Panc1 (cell line): ENCODE measurements around the gene SSH3. TPM values are rescaled to one million over a fixed set of nuclear protein-coding genes. Genes with fewer than 3 reads are reported as not detected.

Experiments
- ATAC-seq: fragments of 200-7000 bp; cut with Tn5 transposase; 2 replicates; pipeline ENCODE4 v1.9.1; 2020; ENCODE audit warnings: mild to moderate bottlenecking, moderate library complexity
- BruUV-seq: library from RNA; stranded (reverse); fragments of 400-500 nt; replicated peaks from 2 replicates; lab custom pipeline; 2021; lab: Mats Ljungman, UMichigan
- CTCF ChIA-PET: fragments of 300-600 bp; sonication (Branson Sonifier 250); formaldehyde crosslinking; loops from one replicate; lab custom pipeline; 2022; ENCODE audit warnings: antibody characterized with exemption; lab: Charles Lee
- POLR2A ChIA-PET: fragments of 300-600 bp; sonication (Branson Sonifier 250); formaldehyde crosslinking; loops from one replicate; lab custom pipeline; 2022; ENCODE audit warnings: antibody characterized with exemption; lab: Charles Lee
- DNase-seq: peaks from one replicate; pipeline ENCODE4 v3.0.0-alpha.2; 2010; ENCODE audit warnings: low read depth, low spot score
- H3K27ac ChIP-seq: 2 replicates; pipeline ENCODE4 v1.5.1; 2011; ENCODE audit warnings: mild to moderate bottlenecking, low read length, inconsistent platforms
- H3K27me3 ChIP-seq: fragments of 200-500 bp; sonication (Bioruptor generic); 2 replicates; pipeline ENCODE4 v1.6.0; 2014; ENCODE audit warnings: low read length, inconsistent platforms; ENCODE audit not compliant: control insufficient read depth, insufficient read depth
- H3K36me3 ChIP-seq: fragments of 200-500 bp; sonication (Bioruptor generic); 2 replicates; pipeline ENCODE4 v1.5.1; 2014; ENCODE audit warnings: inconsistent platforms, mild to moderate bottlenecking, low read length, moderate library complexity; ENCODE audit not compliant: control insufficient read depth, insufficient read depth
- H3K4me1 ChIP-seq: 2 replicates; pipeline ENCODE4 v1.5.1; 2011; ENCODE audit warnings: inconsistent platforms, mild to moderate bottlenecking, low read length, moderate library complexity; ENCODE audit not compliant: control insufficient read depth, insufficient read depth
- H3K4me3 ChIP-seq, 2 experiments: 2 replicates each; pipeline ENCODE4 v1.5.1; 2011 to 2012; ENCODE audit warnings: low read depth in 2 of 2, low read length in 2 of 2, mild to moderate bottlenecking in 2 of 2, inconsistent platforms in 1 of 2, moderate library complexity in 1 of 2
- H3K9me3 ChIP-seq: fragments of 200-500 bp; sonication (Bioruptor generic); 2 replicates; pipeline ENCODE4 v1.5.1; 2014; ENCODE audit warnings: low read depth, mild to moderate bottlenecking, inconsistent platforms, low read length, moderate library complexity; ENCODE audit not compliant: control insufficient read depth, insufficient read depth
- POLR2AphosphoS5 ChIP-seq: IDR thresholded peaks from 2 replicates; pipeline ENCODE4 v1.6.1; 2012; ENCODE audit warnings: mild to moderate bottlenecking, low read depth, low read length, moderate library complexity
- REST ChIP-seq, 2 experiments: IDR thresholded peaks; 2 replicates each; pipeline ENCODE4 v1.6.1; 2011 to 2012; ENCODE audit warnings: low read depth in 2 of 2, control low read depth in 1 of 2, low read length in 1 of 2, mild to moderate bottlenecking in 1 of 2, moderate library complexity in 1 of 2; ENCODE audit not compliant: insufficient read depth in 1 of 2
- SIN3A ChIP-seq: IDR thresholded peaks from 2 replicates; pipeline ENCODE4 v1.6.1; 2012; ENCODE audit warnings: low read depth, mild to moderate bottlenecking, low read length, moderate library complexity, borderline replicate concordance; ENCODE audit not compliant: insufficient read depth
- TCF7L2 ChIP-seq: IDR thresholded peaks from 2 replicates; pipeline ENCODE4 v1.6.1; 2011; ENCODE audit warnings: mild to moderate bottlenecking, low read depth, low read length, inconsistent platforms
- in situ Hi-C: cut with HindIII; loops from 2 replicates; pipeline ENCODE4 v1.10.0; 2016; ENCODE audit warnings: low sequenced_read_pairs, low pct_unique_long_range_greater_than_20kb
- intact Hi-C: fragments of 100-400 bp; cut with micrococcal nuclease; formaldehyde crosslinking; loops from one replicate; pipeline ENCODE4 v1.10.0; 2022; ENCODE audit not compliant: unreplicated experiment
- total RNA-seq: library from RNA; stranded (reverse); gene quantifications from one replicate; pipeline ENCODE4 v1.2.1, GENCODE V29; 2021; ENCODE audit not compliant: unreplicated experiment
- TF ChIP-seq, protein P1 (sequence below): fragments of 450-650 bp; IDR thresholded peaks from 2 replicates; pipeline ENCODE4 v1.5.1; 2017; ENCODE audit warnings: mild to moderate bottlenecking

The SSH3 gene
- total RNA-seq, 1 experiment from 2014 or later: 79.8 TPM

DNA sequence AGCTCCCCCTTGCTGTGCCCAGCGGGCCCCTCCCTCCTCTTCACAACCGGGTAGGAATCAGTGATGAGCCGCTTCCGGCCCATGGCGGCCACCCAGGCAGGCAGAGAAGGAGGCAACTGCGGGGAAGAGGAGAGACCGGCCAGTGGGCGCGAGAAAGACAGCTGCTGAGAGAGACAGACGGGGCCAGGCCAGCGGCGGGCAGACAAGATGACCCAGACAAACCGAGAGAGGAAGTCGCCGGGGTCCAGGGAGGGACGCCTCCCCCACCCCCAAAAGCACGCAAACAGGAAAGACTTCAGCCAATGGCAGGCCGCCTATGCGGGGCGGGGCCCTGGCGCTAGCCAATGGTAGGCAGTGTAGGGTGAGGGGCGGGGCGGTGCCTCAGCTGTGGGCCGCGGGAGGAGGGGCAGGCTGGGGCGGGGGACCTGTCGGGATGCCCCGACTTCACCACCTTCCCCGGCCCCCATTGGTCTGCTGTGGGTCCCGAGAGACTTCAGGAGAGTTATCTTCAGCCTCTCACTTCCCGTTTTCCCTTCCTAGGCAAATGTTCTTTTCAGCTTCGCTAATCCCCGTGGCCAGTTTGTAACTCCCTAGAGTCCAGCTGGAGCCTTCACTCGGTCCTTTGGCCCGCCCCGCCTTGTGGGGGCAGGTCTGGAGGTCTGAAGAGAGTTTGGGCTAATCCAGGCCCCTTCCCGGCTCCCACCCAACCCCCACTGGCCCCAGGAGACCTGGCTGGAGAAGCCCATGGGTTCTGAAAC lies 50.2 kb downstream of the SSH3 start, which contains the start of gene POLD4:
TSS of gene POLD4 (minus strand) at position 230 of the 758 bp plus-strand sequence. CDS start at position 83, 147 bp downstream.
- Histone ChIP-seq H3K36me3 (no peaks in the 10 kb centered on the region), H3K4me3 (peak within 1 kb of the TSS; percentile 67 to 74), H3K27me3 (no peaks in the 10 kb centered on the region), H3K27ac (peak within 1 kb of the TSS; percentile 94), H3K9me3 (no peaks in the 10 kb centered on the region), H3K4me1 (peaks cover 63% of the 10 kb centered on the region)
- peak; percentile 87 for ATAC-seq
- TF ChIP-seq, protein P1, sequence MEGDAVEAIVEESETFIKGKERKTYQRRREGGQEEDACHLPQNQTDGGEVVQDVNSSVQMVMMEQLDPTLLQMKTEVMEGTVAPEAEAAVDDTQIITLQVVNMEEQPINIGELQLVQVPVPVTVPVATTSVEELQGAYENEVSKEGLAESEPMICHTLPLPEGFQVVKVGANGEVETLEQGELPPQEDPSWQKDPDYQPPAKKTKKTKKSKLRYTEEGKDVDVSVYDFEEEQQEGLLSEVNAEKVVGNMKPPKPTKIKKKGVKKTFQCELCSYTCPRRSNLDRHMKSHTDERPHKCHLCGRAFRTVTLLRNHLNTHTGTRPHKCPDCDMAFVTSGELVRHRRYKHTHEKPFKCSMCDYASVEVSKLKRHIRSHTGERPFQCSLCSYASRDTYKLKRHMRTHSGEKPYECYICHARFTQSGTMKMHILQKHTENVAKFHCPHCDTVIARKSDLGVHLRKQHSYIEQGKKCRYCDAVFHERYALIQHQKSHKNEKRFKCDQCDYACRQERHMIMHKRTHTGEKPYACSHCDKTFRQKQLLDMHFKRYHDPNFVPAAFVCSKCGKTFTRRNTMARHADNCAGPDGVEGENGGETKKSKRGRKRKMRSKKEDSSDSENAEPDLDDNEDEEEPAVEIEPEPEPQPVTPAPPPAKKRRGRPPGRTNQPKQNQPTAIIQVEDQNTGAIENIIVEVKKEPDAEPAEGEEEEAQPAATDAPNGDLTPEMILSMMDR: no peak
- TF ChIP-seq POLR2AphosphoS5: peak; percentile 91
- peak; percentile 74; the same call in 1 of the 2 replicates for TF ChIP-seq SIN3A
- TF ChIP-seq TCF7L2: no peak
- TF ChIP-seq REST (IDR thresholded peaks at IDR 0.05; ENCODE audit: insufficient read depth in 1 of 2, low read depth in 2 of 2, low read length in 1 of 2): 0 out of 4 replicates have a peak, but pooled peaks of 1 of the 2 experiments have one; percentile 29
- in situ Hi-C loops: no loop called here
- no TSS peak for BruUV-seq
- intact Hi-C loops: no loop called here
- POLR2A ChIA-PET: interaction anchor here (0.5 to 2.3 kb wide), 6 partner anchors 21 to 283 kb away, joined by 3 to 32 read pairs (median 4); no protein-coding TSS in a partner anchor
- no peak for DNase-seq
- CTCF ChIA-PET: interaction anchor here (0.5 to 7.9 kb wide), 5 partner anchors 16 to 220 kb away, joined by 3 to 207 read pairs (median 5); no protein-coding TSS in a partner anchor

GRCh38 chr11:67354075-67355022 lies 51.0 kb downstream of the SSH3 start:
- H3K36me3 ChIP-seq: no peaks in the 10 kb centered on the region
- DNase-seq (peak; percentile 98), ATAC-seq (peak; percentile 65)
- H3K4me1 ChIP-seq: peaks cover 63% of the 10 kb centered on the region
- in situ Hi-C loops: no loop called here
- ChIA-PET CTCF (interaction anchor here (0.5 to 7.9 kb wide), 4 partner anchors 17 to 219 kb away, joined by 3 to 207 read pairs (median 4); no protein-coding TSS in a partner anchor), POLR2A (interaction anchor here (0.6 to 2.3 kb wide), 3 partner anchors 15 to 213 kb away, joined by 3 to 32 read pairs (median 5); no protein-coding TSS in a partner anchor)
- H3K9me3 ChIP-seq: no peaks in the 10 kb centered on the region
- H3K27ac ChIP-seq: peak overlapping the region; percentile 94
- TSS peak; percentile 92 for BruUV-seq
- intact Hi-C loops: no loop called here
- H3K27me3 ChIP-seq: no peaks in the 10 kb centered on the region
- TF ChIP-seq, protein P1: no peak
- TF ChIP-seq SIN3A (no peak; the same call in 1 of the 2 replicates), POLR2AphosphoS5 (peak; percentile 70)
- H3K4me3 ChIP-seq: peak overlapping the region; percentile 67 to 74
